ENCODE measurements around the gene PTDSS2.
"Not testable (repeated sequence)": the region's sequence is repeated elsewhere in the genome, so short reads cannot be mapped to it uniquely, and the experiment has no call there.

Gene PTDSS2

GRCh38 chr11:464316-464715 is 14.2 kb downstream of the PTDSS2 start:
- no peak overlapping the region for H3K4me3 ChIP-seq (ENCODE audit: low read depth, low read length)

- H3K4me3 ChIP-seq (ENCODE audit: low read depth, low read length): no peak overlapping the region
These were observed 15.9 kb downstream of the PTDSS2 start for GRCh38 chr11:465896-466530.

DNA sequence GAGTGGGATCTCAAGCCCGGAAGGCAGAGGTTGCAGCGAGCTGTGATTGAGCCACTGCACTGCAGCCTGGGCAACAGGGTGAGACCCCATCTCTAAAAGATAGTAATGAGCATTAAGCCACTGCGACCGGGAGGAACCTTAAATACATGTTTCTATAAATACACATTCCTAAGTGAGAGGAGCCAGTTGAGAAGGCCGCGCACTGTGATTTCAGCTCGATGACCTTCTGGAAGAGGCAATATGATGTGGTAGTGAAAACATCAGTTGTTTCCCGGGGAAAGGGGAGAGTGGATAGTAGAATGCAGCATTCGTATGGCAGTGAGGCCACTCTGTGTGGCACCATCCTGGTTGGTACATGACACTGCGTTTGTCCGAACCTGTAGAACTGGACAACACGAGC is 18.0 kb downstream of the PTDSS2 start:
- H3K4me3 ChIP-seq (ENCODE audit: low read depth, low read length): no peak overlapping the region

DNA sequence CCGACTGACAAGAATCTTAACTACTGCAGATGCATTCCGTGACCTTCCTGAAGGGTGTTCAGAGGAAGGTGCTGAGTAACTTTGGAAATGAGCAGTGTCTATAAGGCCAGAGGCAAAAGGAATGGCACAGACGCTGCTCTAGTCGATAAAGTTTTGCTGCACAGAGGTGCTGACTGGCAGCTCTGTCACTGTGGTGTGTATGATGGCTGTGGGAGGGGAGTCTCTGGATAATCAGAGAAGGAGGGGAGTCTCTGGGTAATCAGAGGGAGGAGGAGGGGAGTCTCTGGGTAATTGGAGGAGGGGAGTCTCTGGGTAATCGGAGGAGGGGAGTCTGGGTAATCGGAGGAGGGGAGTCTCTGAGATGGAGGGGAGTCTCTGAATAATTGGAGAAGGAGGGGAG is 18.4 kb downstream of the PTDSS2 start:
- no peak overlapping the region for H3K4me3 ChIP-seq (ENCODE audit: low read depth, low read length)

DNA sequence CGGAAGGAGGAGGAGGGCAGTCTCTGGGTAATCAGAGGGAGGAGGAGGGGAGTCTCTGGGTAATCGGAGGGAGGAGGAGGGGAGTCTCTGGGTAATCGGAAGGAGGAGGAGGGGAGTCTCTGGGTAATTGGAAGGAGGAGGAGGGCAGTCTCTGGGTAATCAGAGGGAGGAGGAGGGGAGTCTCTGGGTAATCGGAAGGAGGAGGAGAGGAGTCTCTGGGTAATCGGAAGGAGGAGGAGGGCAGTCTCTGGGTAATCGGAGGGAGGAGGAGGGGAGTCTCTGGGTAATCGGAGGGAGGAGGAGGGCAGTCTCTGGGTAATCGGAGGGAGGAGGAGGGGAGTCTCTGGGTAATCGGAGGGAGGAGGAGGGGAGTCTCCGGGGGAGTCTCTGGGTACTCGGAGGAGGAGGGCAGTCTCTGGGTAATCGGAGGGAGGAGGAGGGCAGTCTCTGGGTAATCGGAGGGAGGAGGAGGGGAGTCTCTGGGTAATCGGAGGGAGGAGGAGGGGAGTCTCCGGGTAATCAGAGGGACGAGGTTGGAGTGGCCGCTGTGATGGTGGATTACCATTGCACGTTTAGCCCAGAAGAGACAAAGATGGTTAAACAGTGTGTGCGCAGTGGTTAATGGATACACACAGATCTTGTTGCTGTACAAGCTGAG is 19.1 kb downstream of the PTDSS2 start:
- not testable (repeated sequence) for H3K4me3 ChIP-seq (ENCODE audit: low read depth, low read length)

GRCh38 chr11:469684-470560 is 19.8 kb downstream of the PTDSS2 start:
- no peak overlapping the region for H3K4me3 ChIP-seq (ENCODE audit: low read depth, low read length)

GRCh38 chr11:471468-472145 is 21.5 kb downstream of the PTDSS2 start:
- H3K4me3 ChIP-seq (ENCODE audit: low read depth, low read length): no peak overlapping the region

DNA sequence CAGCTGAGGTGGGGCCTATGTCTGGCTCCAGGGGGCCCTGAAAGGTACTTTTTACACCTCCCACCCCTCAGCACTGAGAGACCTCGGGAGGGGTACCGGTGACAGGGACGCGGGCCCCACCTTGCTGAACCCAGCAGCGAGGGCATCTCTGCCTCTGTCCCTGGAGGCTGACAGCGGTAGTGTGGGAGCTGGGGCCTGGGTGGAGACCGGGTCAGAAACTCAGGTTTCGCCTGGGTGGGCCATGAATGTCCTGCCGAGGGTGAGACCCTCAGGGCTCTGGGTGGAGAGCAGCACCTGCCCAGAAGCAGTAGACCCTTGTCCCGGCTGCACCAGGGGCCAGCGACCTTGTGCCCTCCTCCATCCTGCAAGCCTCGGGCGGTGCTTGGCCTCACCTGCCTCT is 22.2 kb downstream of the PTDSS2 start:
- no peak overlapping the region for H3K4me3 ChIP-seq (ENCODE audit: low read depth, low read length)

GRCh38 chr11:472816-473215 is 22.7 kb downstream of the PTDSS2 start:
- no peak overlapping the region for H3K4me3 ChIP-seq (ENCODE audit: low read depth, low read length)

DNA sequence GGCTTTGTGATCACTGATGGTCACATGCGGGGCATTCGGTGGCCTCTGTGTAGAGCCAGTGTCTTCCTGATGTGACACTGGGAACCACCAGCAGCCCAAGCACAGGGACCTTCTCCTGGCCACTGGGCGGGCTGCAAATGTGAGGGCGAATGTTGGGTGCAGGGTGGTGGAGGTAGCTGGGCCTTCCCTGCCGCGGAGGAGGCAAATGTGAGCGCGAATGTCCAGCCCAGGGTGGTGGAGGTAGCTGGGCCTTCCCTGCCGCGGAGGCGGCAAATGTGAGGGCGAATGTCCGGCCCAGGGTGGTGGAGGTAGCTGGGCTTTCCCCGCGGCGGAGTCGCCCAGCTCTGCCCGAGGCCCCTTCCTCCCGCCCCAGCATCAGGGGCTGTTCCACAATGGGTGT is 23.3 kb downstream of the PTDSS2 start:
- no peak overlapping the region for H3K4me3 ChIP-seq (ENCODE audit: low read depth, low read length)

DNA sequence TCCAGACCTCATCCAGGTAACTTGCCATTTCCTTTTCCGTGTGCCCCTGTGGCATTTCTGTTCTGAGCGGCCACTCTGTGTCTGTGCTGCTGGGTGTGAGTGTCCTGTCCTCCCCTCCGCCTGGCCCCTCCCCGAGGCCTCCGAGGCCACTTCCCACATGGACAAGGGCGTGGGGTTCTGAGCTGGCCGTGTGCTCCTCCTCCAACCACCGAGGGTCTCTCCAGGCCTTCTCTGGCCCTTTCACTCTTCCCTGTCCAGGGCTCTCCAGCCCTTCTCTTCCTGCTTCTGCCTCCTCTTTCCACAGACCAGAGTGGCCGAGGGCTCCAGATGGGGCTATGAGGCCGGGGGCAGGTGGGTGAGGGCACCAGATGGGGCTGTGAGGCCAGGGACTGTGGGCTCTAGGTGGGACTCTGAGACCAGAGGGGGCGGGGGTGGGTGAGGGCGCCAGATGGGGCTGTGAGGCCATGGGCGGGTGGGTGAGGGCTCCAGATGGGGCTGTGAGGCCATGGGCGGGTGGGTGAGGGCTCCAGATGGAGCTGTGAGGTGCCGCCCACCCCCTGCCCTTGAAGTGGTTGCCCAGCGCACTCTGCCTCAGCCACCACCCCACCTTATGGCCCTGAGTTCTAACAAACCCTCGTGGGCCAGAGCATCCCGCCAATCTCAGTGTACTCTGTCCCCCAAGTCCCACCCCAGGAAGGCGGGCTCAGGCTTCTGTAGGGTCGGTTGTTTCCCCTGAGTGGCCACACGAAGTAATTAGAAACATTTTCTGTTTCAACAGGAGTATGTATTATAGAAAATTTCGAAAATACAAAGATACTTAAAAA is 24.1 kb downstream of the PTDSS2 start:
- no peak overlapping the region for H3K4me3 ChIP-seq (ENCODE audit: low read depth, low read length)

DNA sequence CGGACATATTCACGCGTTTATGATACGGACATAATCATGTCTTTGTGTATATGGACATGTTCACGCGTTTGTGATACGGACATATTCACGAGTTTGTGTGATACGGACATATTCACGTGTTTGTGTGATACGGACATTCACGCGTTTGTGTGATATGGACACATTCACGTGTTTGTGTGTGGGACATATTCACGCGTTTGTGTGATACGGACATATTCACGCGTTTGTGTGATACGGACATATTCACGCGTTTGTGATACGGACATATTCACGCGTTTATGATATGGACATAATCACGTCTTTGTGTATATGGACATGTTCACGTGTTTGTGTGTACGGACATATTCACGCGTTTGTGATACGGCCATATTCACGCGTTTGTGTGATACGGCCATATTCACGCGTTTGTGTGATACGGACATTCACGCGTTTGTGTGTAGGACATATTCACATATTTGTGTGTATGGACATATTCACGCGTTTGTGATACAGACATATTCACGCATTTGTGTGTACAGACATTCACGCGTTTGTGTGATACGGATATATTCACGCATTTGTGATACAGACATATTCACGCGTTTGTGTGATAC is 24.9 kb downstream of the PTDSS2 start:
- no peak overlapping the region for H3K4me3 ChIP-seq (ENCODE audit: low read depth, low read length)

DNA sequence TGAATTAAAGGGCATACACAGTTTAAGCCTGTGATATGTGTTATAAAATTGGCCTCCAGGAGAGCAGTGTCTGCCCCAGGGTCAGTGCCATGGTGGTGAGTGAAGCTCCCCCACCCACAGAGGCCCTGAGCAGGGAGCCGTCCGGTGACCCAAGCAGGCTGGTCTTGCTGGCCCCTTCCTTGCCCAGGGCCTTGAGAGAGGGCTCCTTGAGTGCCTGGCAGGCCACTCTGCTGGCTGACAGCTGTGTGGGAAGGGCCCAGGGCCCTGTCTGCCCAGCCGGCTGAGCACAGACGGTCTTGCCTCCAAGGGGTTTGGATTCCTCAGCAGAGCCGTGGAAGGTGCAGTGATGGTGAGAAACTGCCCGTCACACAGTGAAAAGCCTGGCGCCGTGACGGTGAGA is 25.9 kb downstream of the PTDSS2 start:
- no peak overlapping the region for H3K4me3 ChIP-seq (ENCODE audit: low read depth, low read length)

DNA sequence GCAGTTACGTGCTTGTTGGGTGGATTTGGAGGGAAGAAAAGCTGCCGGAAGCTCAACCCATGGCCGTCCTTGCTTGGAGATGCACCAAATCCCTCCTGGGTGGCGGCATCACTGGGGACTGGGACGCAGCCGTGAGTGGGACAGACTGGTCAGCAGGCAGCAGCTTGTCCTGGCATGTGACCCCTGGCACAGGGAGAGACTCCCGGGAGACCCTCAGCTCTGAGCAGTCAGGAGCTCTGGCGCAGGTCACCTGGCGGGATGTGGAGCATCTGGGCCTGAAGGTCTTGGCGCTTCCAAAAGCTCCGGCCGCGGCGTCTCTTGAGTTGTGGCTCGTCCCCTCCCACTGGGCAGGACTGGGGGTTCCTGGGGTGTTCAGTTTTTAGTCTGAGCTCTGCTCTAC is 26.3 kb downstream of the PTDSS2 start:
- H3K4me3 ChIP-seq (ENCODE audit: low read depth, low read length): no peak overlapping the region

DNA sequence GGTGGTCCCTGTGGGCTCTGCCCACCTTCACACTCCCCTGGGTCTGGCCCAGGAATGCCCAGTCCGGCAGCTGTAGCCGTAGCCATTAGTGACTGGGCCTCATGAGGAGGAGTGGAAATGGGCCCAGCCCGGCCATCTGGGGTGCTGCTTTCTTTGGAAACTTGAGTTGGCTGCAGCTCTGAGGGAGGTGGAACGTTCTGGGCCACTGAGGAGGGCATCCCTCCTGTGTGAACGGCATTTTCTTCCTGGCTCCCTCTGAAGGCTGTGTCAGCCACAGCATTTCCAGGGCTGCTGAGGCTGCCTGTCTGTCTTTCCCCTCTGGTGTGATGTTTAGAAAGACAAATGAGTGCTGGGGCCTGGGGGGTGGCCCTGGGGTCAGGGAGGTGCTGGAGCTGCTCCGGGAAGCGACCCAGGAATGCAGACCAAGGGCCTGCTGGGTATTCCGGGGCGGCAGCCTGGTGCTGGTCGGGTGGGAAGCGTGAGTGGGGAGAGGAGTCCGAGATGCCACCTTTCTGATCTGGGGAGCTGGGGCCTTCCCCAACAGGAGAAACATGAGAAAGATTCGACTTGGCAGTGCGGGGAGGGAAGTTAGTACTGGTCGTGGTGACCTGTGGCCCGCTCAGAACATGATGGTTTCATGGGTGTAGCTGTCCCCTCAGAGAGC is 27.1 kb downstream of the PTDSS2 start:
- H3K4me3 ChIP-seq (ENCODE audit: low read depth, low read length): no peak overlapping the region

DNA sequence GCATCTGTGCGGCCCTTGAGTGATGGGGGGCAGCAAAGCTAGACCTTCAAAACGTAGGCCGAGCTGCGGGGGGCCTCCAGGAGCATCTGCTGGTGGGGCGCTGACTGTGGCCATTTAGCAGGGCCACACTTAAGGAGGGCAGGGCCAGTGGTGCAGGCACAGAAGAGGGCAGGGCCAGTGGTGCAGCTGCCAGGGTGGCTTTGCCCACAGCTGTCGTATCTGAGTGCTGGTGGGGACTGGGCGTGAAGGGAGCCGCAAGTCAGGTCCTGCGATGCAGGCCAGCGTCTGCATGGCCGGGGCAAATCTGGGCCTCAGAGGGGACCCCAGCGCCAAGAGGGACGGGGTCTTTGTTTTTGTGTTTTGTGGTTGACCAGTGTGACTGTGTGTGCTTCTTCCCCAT is 29.2 kb downstream of the PTDSS2 start:
- H3K4me3 ChIP-seq (ENCODE audit: low read depth, low read length): no peak overlapping the region

GRCh38 chr11:484616-485015 is 34.5 kb downstream of the PTDSS2 start:
- H3K4me3 ChIP-seq (ENCODE audit: low read depth, low read length): no peak overlapping the region

DNA sequence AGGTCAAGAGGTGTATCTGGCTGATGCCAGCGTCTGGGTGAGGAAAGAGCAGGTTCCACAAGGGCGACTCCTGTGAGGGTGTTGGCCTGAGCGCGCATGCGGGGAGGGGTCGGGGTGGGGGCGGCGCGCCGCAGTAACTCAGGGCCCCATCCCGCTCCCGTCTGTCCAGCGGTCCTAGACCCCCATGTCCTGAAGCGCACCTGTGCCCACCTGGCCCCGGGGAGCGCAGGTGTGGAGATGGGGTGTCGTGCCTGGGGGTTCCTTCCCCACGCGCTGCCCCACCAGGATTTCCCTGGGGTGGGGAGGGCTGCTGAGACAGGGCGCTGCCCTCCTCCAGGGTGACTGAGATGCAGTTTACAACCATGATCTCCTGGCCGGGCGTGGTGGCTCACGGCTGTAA is 36.1 kb downstream of the PTDSS2 start:
- no peak overlapping the region for H3K4me3 ChIP-seq (ENCODE audit: low read depth, low read length)

DNA sequence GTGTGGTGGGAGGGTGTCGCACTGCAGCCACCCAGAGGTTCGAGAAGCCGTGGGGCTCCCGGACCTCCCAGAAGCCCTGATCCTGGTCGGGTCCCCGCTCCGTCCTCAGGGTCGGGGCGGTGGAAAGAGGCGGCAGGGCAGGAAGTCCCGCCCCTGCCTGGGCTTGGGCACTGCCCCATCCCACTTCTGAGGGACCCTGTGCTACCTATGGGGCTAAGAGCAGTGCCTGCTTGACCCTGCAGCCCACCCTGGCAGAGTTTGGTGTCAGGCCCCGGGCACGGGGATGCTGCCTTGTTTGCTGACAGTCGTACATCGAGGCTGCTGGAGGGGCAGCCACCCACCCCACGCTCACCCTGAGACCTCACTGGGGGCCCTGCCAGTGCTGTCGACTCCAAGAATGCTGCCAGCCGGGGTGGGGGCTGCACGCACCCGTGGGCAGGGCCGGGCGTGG is 37.5 kb downstream of the PTDSS2 start:
- H3K4me3 ChIP-seq (ENCODE audit: low read depth, low read length): no peak overlapping the region

DNA sequence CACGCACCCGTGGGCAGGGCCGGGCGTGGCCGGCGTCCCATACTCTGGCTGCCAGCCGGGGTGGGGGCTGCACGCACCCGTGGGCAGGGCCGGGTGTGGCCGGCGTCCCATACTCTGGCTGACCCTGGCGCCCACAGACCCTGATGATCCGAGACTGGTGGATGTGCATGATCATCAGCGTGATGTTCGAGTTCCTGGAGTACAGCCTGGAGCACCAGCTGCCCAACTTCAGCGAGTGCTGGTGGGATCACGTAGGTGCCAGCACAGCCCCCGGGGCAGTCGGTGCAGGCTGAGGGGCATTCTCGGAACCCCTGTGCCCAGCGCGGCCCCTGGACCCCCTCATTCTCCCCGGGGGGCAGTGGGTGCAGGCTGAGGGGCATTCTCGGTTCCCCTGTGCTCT is 38.0 kb downstream of the PTDSS2 start:
- no peak overlapping the region for H3K4me3 ChIP-seq (ENCODE audit: low read depth, low read length)
